Measurements from ENCODE around the gene ZFTA. TPM values are rescaled to one million over a fixed set of nuclear protein-coding genes. Genes with fewer than 3 reads are reported as not detected.
A peak's percentile ranks its signal among the peaks of the same experiment; 100 is the strongest.

Gene ZFTA
- polyA plus RNA-seq, 1 donor = 40.9 TPM

- no peak for DNase-seq
Observed at GRCh38 chr11:63756919-63757761, 11.4 kb downstream of the ZFTA start.

DNA sequence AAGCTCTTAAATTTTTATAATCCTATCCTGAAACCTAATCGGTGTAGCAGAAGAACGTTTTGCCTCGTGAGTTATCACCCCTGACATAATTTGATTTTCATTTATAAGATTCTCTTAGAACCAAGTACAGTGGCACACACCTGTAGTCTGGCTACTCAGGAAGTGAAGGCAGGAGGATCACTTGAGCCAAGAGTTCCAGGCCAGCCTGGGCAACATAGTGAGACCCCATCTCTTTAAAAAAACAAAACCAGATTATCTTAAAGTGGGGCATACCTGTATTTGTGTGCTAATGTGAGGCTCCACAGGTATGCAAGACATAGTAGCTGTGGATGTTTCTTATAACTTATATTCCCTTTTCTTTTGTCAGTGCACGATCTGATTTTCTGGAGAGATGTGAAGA lies 19.0 kb downstream of the ZFTA start:
- no peak for DNase-seq

- no peak for DNase-seq
Observed at GRCh38 chr11:63747011-63747410, 21.6 kb downstream of the ZFTA start.

- DNase-seq = no peak
Observed at GRCh38 chr11:63745304-63746170, 23.0 kb downstream of the ZFTA start.

GRCh38 chr11:63738720-63739360 lies 29.7 kb downstream of the ZFTA start:
- peak; percentile 71 for DNase-seq

DNA sequence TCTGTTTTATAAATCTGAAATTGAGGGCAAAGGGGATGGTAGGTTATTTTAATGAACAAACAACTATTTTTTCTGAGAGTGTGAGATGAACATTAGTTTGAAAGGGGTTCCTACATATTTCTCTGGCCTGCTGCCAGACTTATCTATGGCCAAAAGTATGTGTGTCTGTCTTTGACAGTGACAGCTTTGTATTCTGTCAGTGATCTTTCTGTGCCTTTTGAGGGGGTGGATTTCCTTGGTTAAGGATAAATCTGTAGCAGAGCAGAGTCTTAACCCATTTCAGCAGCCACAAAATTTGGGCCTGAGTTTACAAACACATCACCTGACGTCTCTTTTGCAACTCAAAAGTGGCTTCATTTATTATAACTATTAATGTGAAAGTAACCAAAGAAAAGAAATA lies 30.9 kb downstream of the ZFTA start:
- DNase-seq = no peak

GRCh38 chr11:63736864-63737263 lies 31.7 kb downstream of the ZFTA start:
- DNase-seq = no peak

GRCh38 chr11:63729326-63729725 lies 39.2 kb downstream of the ZFTA start:
- DNase-seq = no peak

DNA sequence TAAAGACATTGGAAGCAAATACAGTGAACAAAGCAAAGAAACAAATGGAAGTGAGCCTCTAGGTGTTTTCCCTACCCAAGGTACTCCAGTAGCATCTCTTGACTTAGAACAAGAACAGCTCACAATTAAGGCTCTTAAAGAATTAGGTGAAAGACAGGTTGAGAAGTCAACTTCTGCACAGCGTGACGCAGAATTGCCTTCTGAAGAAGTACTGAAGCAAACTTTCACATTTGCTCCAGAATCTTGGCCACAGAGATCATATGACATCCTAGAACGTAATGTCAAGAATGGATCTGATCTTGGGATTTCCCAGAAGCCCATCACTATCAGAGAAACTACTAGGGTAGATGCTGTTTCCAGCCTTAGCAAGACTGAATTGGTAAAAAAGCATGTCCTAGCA lies 48.0 kb downstream of the ZFTA start:
- DNase-seq = no peak

DNA sequence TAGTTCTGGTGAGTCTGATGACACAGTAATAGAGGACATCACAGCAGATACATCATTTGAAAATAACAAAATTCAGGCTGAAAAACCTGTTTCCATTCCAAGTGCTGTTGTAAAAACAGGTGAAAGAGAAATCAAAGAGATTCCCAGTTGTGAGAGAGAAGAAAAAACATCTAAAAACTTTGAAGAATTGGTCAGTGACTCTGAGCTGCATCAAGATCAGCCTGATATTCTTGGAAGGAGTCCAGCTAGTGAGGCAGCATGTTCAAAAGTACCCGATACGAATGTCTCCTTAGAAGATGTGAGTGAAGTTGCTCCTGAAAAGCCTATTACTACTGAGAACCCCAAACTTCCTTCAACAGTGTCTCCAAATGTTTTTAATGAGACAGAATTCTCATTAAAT lies 48.6 kb downstream of the ZFTA start:
- DNase-seq = no peak

DNA sequence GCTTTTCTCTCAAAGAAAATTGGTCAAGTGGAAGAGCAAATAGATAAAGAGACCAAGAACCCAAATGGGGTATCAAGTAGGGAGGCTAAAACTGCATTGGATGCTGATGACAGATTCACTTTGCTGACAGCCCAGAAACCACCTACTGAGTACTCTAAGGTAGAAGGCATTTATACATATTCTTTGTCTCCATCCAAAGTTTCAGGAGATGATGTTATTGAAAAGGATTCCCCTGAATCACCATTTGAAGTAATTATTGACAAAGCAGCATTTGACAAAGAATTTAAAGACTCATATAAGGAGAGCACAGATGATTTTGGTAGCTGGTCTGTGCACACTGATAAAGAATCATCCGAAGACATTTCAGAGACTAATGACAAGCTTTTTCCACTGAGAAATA lies 49.6 kb downstream of the ZFTA start:
- no peak for DNase-seq

Other genes starting within 250 kb of the ZFTA start
- gene PLAAT4, start 232.0 kb downstream of the ZFTA start, polyA plus RNA-seq (ENCODE audit: insufficient read length) = 8.2 TPM
- gene PLAAT2, start 205.4 kb downstream of the ZFTA start, polyA plus RNA-seq (ENCODE audit: insufficient read length) = 0.88 TPM
- gene PLAAT3, start 154.3 kb downstream of the ZFTA start, polyA plus RNA-seq (ENCODE audit: insufficient read length) = 15.1 TPM
- gene ATL3, start 97.4 kb downstream of the ZFTA start, polyA plus RNA-seq (ENCODE audit: insufficient read length) = 20.9 TPM
- gene RTN3, start 87.3 kb downstream of the ZFTA start, polyA plus RNA-seq (ENCODE audit: insufficient read length) = 184 TPM
- 31.3 TPM for gene SPINDOC, start 44.7 kb upstream of the ZFTA start, polyA plus RNA-seq (ENCODE audit: insufficient read length)
- gene MARK2, start 70.3 kb upstream of the ZFTA start, polyA plus RNA-seq (ENCODE audit: insufficient read length) = 38.0 TPM
- gene RCOR2, start 148.4 kb upstream of the ZFTA start, polyA plus RNA-seq (ENCODE audit: insufficient read length) = 12.2 TPM
- 45.7 TPM for gene NAA40, start 170.2 kb upstream of the ZFTA start, polyA plus RNA-seq (ENCODE audit: insufficient read length)
- gene COX8A, start 205.8 kb upstream of the ZFTA start, polyA plus RNA-seq (ENCODE audit: insufficient read length) = 194 TPM
- 105 TPM for gene OTUB1, start 217.7 kb upstream of the ZFTA start, polyA plus RNA-seq (ENCODE audit: insufficient read length)

Measured in left kidney (tissue), 2 donors.